ENCODE measurements around the gene CERS4.
"Not testable (repeated sequence)": the region's sequence is repeated elsewhere in the genome, so short reads cannot be mapped to it uniquely, and the experiment has no call there.

Gene CERS4

GRCh38 chr19:8256276-8257051 is 47.3 kb downstream of the CERS4 start:
- in situ Hi-C loops (cut with HindIII; ENCODE audit: low pct_ligation_motif_present, low pct_unique_long_range_greater_than_20kb, low sequenced_read_pairs), result no loop called here
- DNase-seq, result no peak

GRCh38 chr19:8257052-8257443 is 47.9 kb downstream of the CERS4 start:
- in situ Hi-C loops (cut with HindIII; ENCODE audit: low pct_ligation_motif_present, low pct_unique_long_range_greater_than_20kb, low sequenced_read_pairs), result no loop called here
- DNase-seq, result no peak

- in situ Hi-C loops (cut with HindIII; ENCODE audit: low pct_ligation_motif_present, low pct_unique_long_range_greater_than_20kb, low sequenced_read_pairs), result no loop called here
- DNase-seq, result no peak
Measured at GRCh38 chr19:8259142-8259921, 50.2 kb downstream of the CERS4 start.

GRCh38 chr19:8259922-8260247 is 50.7 kb downstream of the CERS4 start:
- in situ Hi-C loops (cut with HindIII; ENCODE audit: low pct_ligation_motif_present, low pct_unique_long_range_greater_than_20kb, low sequenced_read_pairs), result no loop called here

GRCh38 chr19:8261347-8261746 is 52.2 kb downstream of the CERS4 start:
- DNase-seq, result no peak
- in situ Hi-C loops (cut with HindIII; ENCODE audit: low pct_ligation_motif_present, low pct_unique_long_range_greater_than_20kb, low sequenced_read_pairs), result no loop called here

More at GRCh38 chr19:8259922-8260247, 50.7 kb downstream of the CERS4 start:
- DNase-seq, result no peak

GRCh38 chr19:8261881-8262280 is 52.7 kb downstream of the CERS4 start:
- in situ Hi-C loops (cut with HindIII; ENCODE audit: low pct_ligation_motif_present, low pct_unique_long_range_greater_than_20kb, low sequenced_read_pairs), result no loop called here
- no peak for DNase-seq

GRCh38 chr19:8262431-8262830 is 53.3 kb downstream of the CERS4 start:
- no peak for DNase-seq
- in situ Hi-C loops (cut with HindIII; ENCODE audit: low pct_ligation_motif_present, low pct_unique_long_range_greater_than_20kb, low sequenced_read_pairs), result no loop called here

GRCh38 chr19:8264248-8264647 is 55.1 kb downstream of the CERS4 start:
- in situ Hi-C loops (cut with HindIII; ENCODE audit: low pct_ligation_motif_present, low pct_unique_long_range_greater_than_20kb, low sequenced_read_pairs); DNase-seq: not testable (repeated sequence)

- no peak for DNase-seq
- in situ Hi-C loops (cut with HindIII; ENCODE audit: low pct_ligation_motif_present, low pct_unique_long_range_greater_than_20kb, low sequenced_read_pairs), result no loop called here
Measured at GRCh38 chr19:8265872-8266271, 56.7 kb downstream of the CERS4 start.

GRCh38 chr19:8269724-8270123 is 60.6 kb downstream of the CERS4 start:
- in situ Hi-C loops (cut with HindIII; ENCODE audit: low pct_ligation_motif_present, low pct_unique_long_range_greater_than_20kb, low sequenced_read_pairs), result no loop called here
- DNase-seq, result no peak

GRCh38 chr19:8276508-8276907 is 67.3 kb downstream of the CERS4 start:
- in situ Hi-C loops (cut with HindIII; ENCODE audit: low pct_ligation_motif_present, low pct_unique_long_range_greater_than_20kb, low sequenced_read_pairs), result not testable (repeated sequence)

GRCh38 chr19:8291337-8291736 is 82.2 kb downstream of the CERS4 start:
- DNase-seq; in situ Hi-C loops (cut with HindIII; ENCODE audit: low pct_ligation_motif_present, low pct_unique_long_range_greater_than_20kb, low sequenced_read_pairs): not testable (repeated sequence)

More at GRCh38 chr19:8276508-8276907, 67.3 kb downstream of the CERS4 start:
- not testable (repeated sequence) for DNase-seq

GRCh38 chr19:8302357-8302691 is 93.2 kb downstream of the CERS4 start:
- no peak for DNase-seq
- in situ Hi-C loops (cut with HindIII; ENCODE audit: low pct_ligation_motif_present, low pct_unique_long_range_greater_than_20kb, low sequenced_read_pairs), result no loop called here

GRCh38 chr19:8302734-8303133 is 93.6 kb downstream of the CERS4 start:
- DNase-seq, result no peak
- in situ Hi-C loops (cut with HindIII; ENCODE audit: low pct_ligation_motif_present, low pct_unique_long_range_greater_than_20kb, low sequenced_read_pairs), result no loop called here

- in situ Hi-C loops (cut with HindIII; ENCODE audit: low pct_ligation_motif_present, low pct_unique_long_range_greater_than_20kb, low sequenced_read_pairs), result no loop called here
Measured at GRCh38 chr19:8304841-8305621, 95.9 kb downstream of the CERS4 start.

GRCh38 chr19:8305798-8306197 is 96.6 kb downstream of the CERS4 start:
- no peak for DNase-seq
- in situ Hi-C loops (cut with HindIII; ENCODE audit: low pct_ligation_motif_present, low pct_unique_long_range_greater_than_20kb, low sequenced_read_pairs), result no loop called here

More at GRCh38 chr19:8304841-8305621, 95.9 kb downstream of the CERS4 start:
- no peak for DNase-seq

- in situ Hi-C loops (cut with HindIII; ENCODE audit: low pct_ligation_motif_present, low pct_unique_long_range_greater_than_20kb, low sequenced_read_pairs), result no loop called here
Measured at GRCh38 chr19:8306235-8307054, 97.3 kb downstream of the CERS4 start.

GRCh38 chr19:8307400-8307964 is 98.3 kb downstream of the CERS4 start:
- DNase-seq, result no peak
- in situ Hi-C loops (cut with HindIII; ENCODE audit: low pct_ligation_motif_present, low pct_unique_long_range_greater_than_20kb, low sequenced_read_pairs), result no loop called here

More at GRCh38 chr19:8306235-8307054, 97.3 kb downstream of the CERS4 start:
- DNase-seq, result no peak
